Measurements from ENCODE around the gene TRDN.

- TF ChIP-seq, protein P1, sequence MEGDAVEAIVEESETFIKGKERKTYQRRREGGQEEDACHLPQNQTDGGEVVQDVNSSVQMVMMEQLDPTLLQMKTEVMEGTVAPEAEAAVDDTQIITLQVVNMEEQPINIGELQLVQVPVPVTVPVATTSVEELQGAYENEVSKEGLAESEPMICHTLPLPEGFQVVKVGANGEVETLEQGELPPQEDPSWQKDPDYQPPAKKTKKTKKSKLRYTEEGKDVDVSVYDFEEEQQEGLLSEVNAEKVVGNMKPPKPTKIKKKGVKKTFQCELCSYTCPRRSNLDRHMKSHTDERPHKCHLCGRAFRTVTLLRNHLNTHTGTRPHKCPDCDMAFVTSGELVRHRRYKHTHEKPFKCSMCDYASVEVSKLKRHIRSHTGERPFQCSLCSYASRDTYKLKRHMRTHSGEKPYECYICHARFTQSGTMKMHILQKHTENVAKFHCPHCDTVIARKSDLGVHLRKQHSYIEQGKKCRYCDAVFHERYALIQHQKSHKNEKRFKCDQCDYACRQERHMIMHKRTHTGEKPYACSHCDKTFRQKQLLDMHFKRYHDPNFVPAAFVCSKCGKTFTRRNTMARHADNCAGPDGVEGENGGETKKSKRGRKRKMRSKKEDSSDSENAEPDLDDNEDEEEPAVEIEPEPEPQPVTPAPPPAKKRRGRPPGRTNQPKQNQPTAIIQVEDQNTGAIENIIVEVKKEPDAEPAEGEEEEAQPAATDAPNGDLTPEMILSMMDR (IDR thresholded peaks at IDR 0.05), result no peak
- no peak for TF ChIP-seq EZH2phosphoT487 (IDR thresholded peaks at IDR 0.05)
These were observed 121.0 kb downstream of the TRDN start for GRCh38 chr6:123515715-123516114.
